WI38 (cell line): Measurements from ENCODE around the gene MYL12A.

ENCODE experiments used
- H3K4me3 ChIP-seq: 2 replicates; pipeline ENCODE4 v1.5.1; 2011; ENCODE audit warnings: low read depth, mild to moderate bottlenecking, control low read depth, low read length
- CTCF ChIP-seq: IDR thresholded peaks from 2 replicates; pipeline ENCODE4 v1.5.1; 2012; ENCODE audit warnings: low read depth, mild to moderate bottlenecking, control low read depth, low read length

The MYL12A gene

GRCh38 chr18:3257627-3258120, 10.1 kb downstream of the MYL12A start:
- no peak overlapping the region for H3K4me3 ChIP-seq
- no peak for TF ChIP-seq CTCF

GRCh38 chr18:3260995-3261372, 13.4 kb downstream of the MYL12A start:
- no peak for TF ChIP-seq CTCF
- peak overlapping the region; percentile 96 for H3K4me3 ChIP-seq

GRCh38 chr18:3261373-3262233, 14.0 kb downstream of the MYL12A start, which contains the start of gene MYL12B:
MYL12B (plus strand) TSS chr18:3262133; CDS start chr18:3272899, 10,766 bp downstream.
- TF ChIP-seq CTCF, result no peak

GRCh38 chr18:3262234-3263131, 14.9 kb downstream of the MYL12A start:
- H3K4me3 ChIP-seq, result peak overlapping the region; percentile 96

More at GRCh38 chr18:3261373-3262233, 14.0 kb downstream of the MYL12A start, which contains the start of gene MYL12B:
- peak within 1 kb of the TSS; percentile 96 for H3K4me3 ChIP-seq

GRCh38 chr18:3263132-3263700, 15.6 kb downstream of the MYL12A start:
- TF ChIP-seq CTCF, result no peak
- H3K4me3 ChIP-seq, result peak overlapping the region; percentile 96

More at GRCh38 chr18:3262234-3263131, 14.9 kb downstream of the MYL12A start:
- TF ChIP-seq CTCF, result no peak

GRCh38 chr18:3264362-3264761, 16.8 kb downstream of the MYL12A start:
- H3K4me3 ChIP-seq, result peak overlapping the region; percentile 10; the same call in 1 of the 2 replicates

More at GRCh38 chr18:3264362-3264761, 16.8 kb downstream of the MYL12A start:
- TF ChIP-seq CTCF, result no peak
